ENCODE data around the gene CHAT.

CHAT gene

GRCh38 chr10:49632406-49633317, 18.8 kb downstream of the CHAT start:
- DNase-seq = no peak

- DNase-seq = no peak
Observed at GRCh38 chr10:49633327-49634068, 19.7 kb downstream of the CHAT start.

- DNase-seq = no peak
Observed at GRCh38 chr10:49634069-49634660, 20.3 kb downstream of the CHAT start.

- DNase-seq = no peak
Observed at GRCh38 chr10:49642311-49642710, 28.5 kb downstream of the CHAT start.

- no peak for DNase-seq
Observed at GRCh38 chr10:49643241-49644034, 29.6 kb downstream of the CHAT start.

GRCh38 chr10:49644035-49644646, 30.3 kb downstream of the CHAT start:
- no peak for DNase-seq

GRCh38 chr10:49645417-49645816, 31.6 kb downstream of the CHAT start:
- DNase-seq = no peak

- no peak for DNase-seq
Observed at GRCh38 chr10:49645871-49646870, 32.3 kb downstream of the CHAT start.

- no peak for DNase-seq
Observed at GRCh38 chr10:49647554-49647953, 33.7 kb downstream of the CHAT start.

GRCh38 chr10:49647985-49648795, 34.4 kb downstream of the CHAT start:
- no peak for DNase-seq

- DNase-seq = no peak
Observed at GRCh38 chr10:49649294-49649693, 35.5 kb downstream of the CHAT start.

- DNase-seq = no peak
Observed at GRCh38 chr10:49649936-49650723, 36.3 kb downstream of the CHAT start.

GRCh38 chr10:49650724-49651034, 36.8 kb downstream of the CHAT start:
- DNase-seq = no peak

- DNase-seq = no peak
Observed at GRCh38 chr10:49651039-49651835, 37.4 kb downstream of the CHAT start.

- no peak for DNase-seq
Observed at GRCh38 chr10:49651917-49652316, 38.1 kb downstream of the CHAT start.

GRCh38 chr10:49652421-49653272, 38.8 kb downstream of the CHAT start:
- DNase-seq = no peak

- no peak for DNase-seq
Observed at GRCh38 chr10:49653273-49653929, 39.6 kb downstream of the CHAT start.
